HEK293T (cell line): ENCODE results near the gene C20orf144.

Source experiments
- FOXK2 ChIP-seq: fragments of 450-650 bp; IDR thresholded peaks from 2 replicates; pipeline ENCODE4 v1.6.1; 2016; ENCODE audit warnings: mild to moderate bottlenecking
- FOXM1 ChIP-seq: fragments of 450-650 bp; IDR thresholded peaks from 2 replicates; pipeline ENCODE4 v1.6.1; 2017; ENCODE audit warnings: mild to moderate bottlenecking, borderline replicate concordance
- HDGF ChIP-seq: fragments of 450-650 bp; IDR thresholded peaks from 2 replicates; pipeline ENCODE4 v1.6.1; 2017; ENCODE audit warnings: antibody characterized with exemption, borderline replicate concordance
- SP1 ChIP-seq: fragments of 450-650 bp; IDR thresholded peaks from 2 replicates; pipeline ENCODE4 v1.6.1; 2017
- ZNF384 ChIP-seq: fragments of 450-650 bp; IDR thresholded peaks from 2 replicates; pipeline ENCODE4 v1.6.1; 2016

DNA sequence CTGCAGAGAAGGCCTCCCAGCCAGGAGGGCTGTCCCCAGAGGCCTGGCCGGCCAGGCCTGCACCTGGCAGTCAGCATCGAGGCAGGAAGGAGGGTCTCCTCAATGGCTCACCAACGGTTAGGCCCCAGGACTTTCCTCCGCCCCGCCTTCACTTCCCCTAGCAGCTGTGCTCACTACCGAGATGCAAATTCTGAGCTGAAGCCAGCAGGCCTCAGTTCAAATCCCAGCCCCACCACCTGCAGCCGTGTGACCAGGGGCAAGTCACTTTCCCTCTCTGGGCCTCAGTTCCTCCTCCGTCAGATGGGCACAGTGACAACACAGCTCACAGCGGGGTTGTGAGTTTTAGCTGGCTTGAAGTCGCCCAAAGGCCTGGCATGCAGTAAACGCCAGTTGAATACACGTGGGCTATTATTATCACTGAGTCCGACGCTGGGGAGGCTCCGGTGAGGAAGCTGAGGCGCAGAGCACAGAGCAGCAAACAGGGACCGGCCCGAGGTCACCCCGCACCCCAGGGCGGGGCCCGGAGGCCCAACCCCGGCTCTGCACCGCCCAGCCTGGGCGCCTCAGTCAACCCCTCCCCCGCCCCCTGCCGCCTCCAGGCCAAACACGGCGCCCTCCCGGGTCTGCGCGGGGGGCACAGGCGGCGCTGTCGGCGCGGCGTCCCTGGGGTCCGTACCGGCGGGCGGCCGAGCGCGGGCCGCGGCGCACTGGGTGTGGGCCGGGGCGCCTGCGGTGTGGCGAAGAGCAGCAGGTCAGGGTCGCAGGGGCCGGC is 23.4 kb downstream of the C20orf144 start:
- TF ChIP-seq SP1 (no peak), ZNF384 (no peak), FOXM1 (no peak), HDGF (no peak), FOXK2 (no peak)
